SK-N-MC (cell line): ENCODE results near the gene STAT5B.

Experiments used
- EZH2 ChIP-seq: fragments of 200-600 bp; sonication (generic); IDR thresholded peaks from one replicate; pipeline ENCODE4 v1.6.1; 2017; ENCODE audit warnings: antibody characterized with exemption
- FOXP2 ChIP-seq: optimal IDR thresholded peaks from 2 replicates; pipeline ENCODE3; 2011; ENCODE audit warnings: mild to moderate bottlenecking, moderate library complexity; ENCODE audit not compliant: insufficient read depth; ENCODE audit errors: extremely low read length, control extremely low read depth
- POLR2AphosphoS5 ChIP-seq: IDR thresholded peaks from 2 replicates; pipeline ENCODE4 v1.6.1; 2012; ENCODE audit warnings: mild to moderate bottlenecking, low read depth, low read length, borderline replicate concordance

GRCh38 chr17:42270596-42270995, 5.6 kb downstream of the STAT5B start:
- TF ChIP-seq POLR2AphosphoS5, result no peak
- no peak for TF ChIP-seq EZH2
- no peak for TF ChIP-seq FOXP2
